ENCODE data around the gene SUFU. TPM values are rescaled to one million over a fixed set of nuclear protein-coding genes. Genes with fewer than 3 reads are reported as not detected.

SUFU gene
- total and polyA plus RNA-seq, 4 donors = 3.5 to 14.8 (median 9.8) TPM

DNA sequence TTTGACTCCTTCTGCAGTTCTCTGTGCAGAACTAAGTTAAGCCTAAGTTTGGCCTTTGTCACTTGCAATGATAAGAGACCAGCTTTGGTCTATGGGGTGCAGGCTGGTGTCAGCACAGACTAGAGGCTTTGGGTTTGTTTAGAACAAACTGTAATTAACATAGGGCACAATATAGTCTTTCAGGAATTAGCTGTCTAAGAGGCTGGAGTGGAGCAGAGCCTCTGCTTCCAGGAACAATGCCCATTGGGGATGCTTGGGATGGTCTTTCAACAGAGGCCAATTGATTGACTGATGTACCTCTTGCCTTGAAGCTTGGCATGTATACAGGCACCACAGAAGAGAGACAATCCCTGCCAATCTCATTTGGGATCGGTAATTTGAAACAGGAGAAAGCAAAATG is 4.7 kb downstream of the SUFU start:
- Histone ChIP-seq H3K4me3 (no peak overlapping the region), H3K9me3 (ENCODE audit: control insufficient read depth in 4 of 4, insufficient read depth in 3 of 4, low read length in 3 of 4) (no peaks in the 10 kb centered on the region), H3K36me3 (ENCODE audit: control insufficient read depth in 4 of 4, insufficient read depth in 4 of 4, low read length in 4 of 4) (peaks cover 0 to 32% (median 13%) of the 10 kb centered on the region in 4 donors), H3K9ac (ENCODE audit: insufficient read depth in 1 of 2, low read length in 2 of 2) (no peak overlapping the region), H3K27me3 (ENCODE audit: control insufficient read depth in 3 of 3, insufficient read depth in 3 of 3, low read length in 2 of 3) (no peaks in the 10 kb centered on the region), H3K27ac (ENCODE audit: low read depth in 1 of 2, low read length in 1 of 2) (no peak overlapping the region), H3K4me1 (ENCODE audit: control insufficient read depth in 5 of 5, insufficient read depth in 5 of 5, low read length in 5 of 5) (peaks cover 0 to 12% (median 5%) of the 10 kb centered on the region in 5 donors)
- DNase-seq = no peak
- WGBS, 2 donors = 97 to 100% methylated on average over 1 of the region's 1 CpG
- no peak for ATAC-seq (ENCODE audit: insufficient read depth, low FRiP score)
- TF ChIP-seq, protein P1, sequence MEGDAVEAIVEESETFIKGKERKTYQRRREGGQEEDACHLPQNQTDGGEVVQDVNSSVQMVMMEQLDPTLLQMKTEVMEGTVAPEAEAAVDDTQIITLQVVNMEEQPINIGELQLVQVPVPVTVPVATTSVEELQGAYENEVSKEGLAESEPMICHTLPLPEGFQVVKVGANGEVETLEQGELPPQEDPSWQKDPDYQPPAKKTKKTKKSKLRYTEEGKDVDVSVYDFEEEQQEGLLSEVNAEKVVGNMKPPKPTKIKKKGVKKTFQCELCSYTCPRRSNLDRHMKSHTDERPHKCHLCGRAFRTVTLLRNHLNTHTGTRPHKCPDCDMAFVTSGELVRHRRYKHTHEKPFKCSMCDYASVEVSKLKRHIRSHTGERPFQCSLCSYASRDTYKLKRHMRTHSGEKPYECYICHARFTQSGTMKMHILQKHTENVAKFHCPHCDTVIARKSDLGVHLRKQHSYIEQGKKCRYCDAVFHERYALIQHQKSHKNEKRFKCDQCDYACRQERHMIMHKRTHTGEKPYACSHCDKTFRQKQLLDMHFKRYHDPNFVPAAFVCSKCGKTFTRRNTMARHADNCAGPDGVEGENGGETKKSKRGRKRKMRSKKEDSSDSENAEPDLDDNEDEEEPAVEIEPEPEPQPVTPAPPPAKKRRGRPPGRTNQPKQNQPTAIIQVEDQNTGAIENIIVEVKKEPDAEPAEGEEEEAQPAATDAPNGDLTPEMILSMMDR (IDR thresholded peaks at IDR 0.05; ENCODE audit: control extremely low read depth, extremely low read depth) = no peak

- Histone ChIP-seq H3K27ac (ENCODE audit: low read depth in 1 of 2, low read length in 1 of 2) (peak overlapping the region in 1 of 2 donors; percentile 2), H3K4me3 (no peak overlapping the region), H3K9me3 (ENCODE audit: control insufficient read depth in 4 of 4, insufficient read depth in 3 of 4, low read length in 3 of 4) (no peaks in the 10 kb centered on the region), H3K36me3 (ENCODE audit: control insufficient read depth in 4 of 4, insufficient read depth in 4 of 4, low read length in 4 of 4) (peaks cover 0 to 38% (median 17%) of the 10 kb centered on the region in 4 donors), H3K27me3 (ENCODE audit: control insufficient read depth in 3 of 3, insufficient read depth in 3 of 3, low read length in 2 of 3) (no peaks in the 10 kb centered on the region), H3K4me1 (ENCODE audit: control insufficient read depth in 5 of 5, insufficient read depth in 5 of 5, low read length in 5 of 5) (peaks cover 0 to 11% (median 5%) of the 10 kb centered on the region in 5 donors), H3K9ac (ENCODE audit: insufficient read depth in 1 of 2, low read length in 2 of 2) (no peak overlapping the region)
- TF ChIP-seq, protein P1 (IDR thresholded peaks at IDR 0.05; ENCODE audit: control extremely low read depth, extremely low read depth) = no peak
- 41 to 69% methylated on average over 2 of the region's 2 CpGs for WGBS, 2 donors
- DNase-seq (no peak), ATAC-seq (ENCODE audit: insufficient read depth, low FRiP score) (no peak)
Measured at GRCh38 chr10:102509387-102509786, 5.6 kb downstream of the SUFU start.

DNA sequence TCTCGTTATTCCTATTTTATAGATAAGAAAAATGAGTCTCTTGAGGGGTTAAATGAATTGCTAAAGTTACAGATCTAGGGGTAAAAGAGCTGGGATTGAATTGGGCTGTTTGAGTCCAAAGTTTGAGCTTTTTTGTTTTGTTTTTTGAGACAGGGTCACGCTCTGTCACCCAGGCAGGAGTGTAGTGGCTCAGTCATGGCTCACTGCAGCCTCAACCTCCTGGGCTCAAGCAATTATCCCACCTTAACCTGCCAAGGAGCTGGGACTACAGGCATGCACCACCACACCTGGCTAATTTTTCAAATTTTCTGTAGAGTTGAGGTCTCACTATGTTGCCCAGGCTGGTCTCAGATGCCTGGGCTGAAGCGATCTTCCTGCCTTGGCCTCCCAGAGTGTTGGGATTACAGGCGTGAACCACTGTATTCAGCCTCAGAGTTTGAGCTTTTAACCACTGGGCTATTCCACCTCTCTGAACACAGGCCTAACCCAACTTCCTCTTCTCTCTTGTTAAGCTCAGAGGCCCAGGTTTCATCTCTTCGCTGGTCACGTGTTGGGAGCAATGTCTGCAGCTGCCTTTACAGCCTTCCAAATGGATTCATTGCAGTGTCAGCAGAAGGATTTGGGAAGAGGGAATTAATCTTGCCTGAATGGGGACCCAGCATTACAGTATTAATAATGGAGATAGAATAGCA is 8.0 kb downstream of the SUFU start:
- DNase-seq (no peak), ATAC-seq (ENCODE audit: insufficient read depth, low FRiP score) (no peak)
- 60 to 74% methylated on average over 6 of the region's 6 CpGs for WGBS, 2 donors
- no peak overlapping the region for H3K9ac ChIP-seq (ENCODE audit: insufficient read depth in 1 of 2, low read length in 2 of 2)
- H3K4me3 ChIP-seq = no peak overlapping the region
- peaks cover 0 to 2% (median 0%) of the 10 kb centered on the region in 5 donors for H3K4me1 ChIP-seq (ENCODE audit: control insufficient read depth in 5 of 5, insufficient read depth in 5 of 5, low read length in 5 of 5)
- no peaks in the 10 kb centered on the region for H3K27me3 ChIP-seq (ENCODE audit: control insufficient read depth in 3 of 3, insufficient read depth in 3 of 3, low read length in 2 of 3)
- no peaks in the 10 kb centered on the region for H3K9me3 ChIP-seq (ENCODE audit: control insufficient read depth in 4 of 4, insufficient read depth in 3 of 4, low read length in 3 of 4)
- no peak overlapping the region for H3K27ac ChIP-seq (ENCODE audit: low read depth in 1 of 2, low read length in 1 of 2)
- peaks cover 0 to 38% (median 18%) of the 10 kb centered on the region in 4 donors for H3K36me3 ChIP-seq (ENCODE audit: control insufficient read depth in 4 of 4, insufficient read depth in 4 of 4, low read length in 4 of 4)
- TF ChIP-seq, protein P1 (IDR thresholded peaks at IDR 0.05; ENCODE audit: control extremely low read depth, extremely low read depth) = no peak

Measured in lung (tissue), 12 donors.